A549 (cell line): ENCODE results near the gene DET1.

ENCODE experiments used
- BCL3 ChIP-seq: fragments of >200 bp; sonication (Bioruptor Twin); formaldehyde crosslinking; IDR thresholded peaks from 3 replicates; pipeline ENCODE4 v1.6.1; 2016
- CTCF ChIP-seq: fragments of >200 bp; sonication (Bioruptor Twin); formaldehyde crosslinking; IDR thresholded peaks from 3 replicates; pipeline ENCODE4 v1.5.1; 2016
- JUN ChIP-seq, 2 experiments: fragments of >200 bp; sonication (Bioruptor Twin); formaldehyde crosslinking; IDR thresholded peaks; 2 replicates in 1 of 2; 3 replicates in 1 of 2; pipeline ENCODE4 v1.6.1; 2016 to 2017
- NPAS2 ChIP-seq: fragments of 250-450 bp; sonication (Bioruptor Pico); IDR thresholded peaks from 2 replicates; pipeline ENCODE4 v1.8.0; 2022; ENCODE audit warnings: mild to moderate bottlenecking, moderate library complexity, borderline replicate concordance
- POLR2A ChIP-seq: IDR thresholded peaks from 2 replicates; pipeline ENCODE4 v1.6.1; 2012; ENCODE audit warnings: mild to moderate bottlenecking, low read length

- TF ChIP-seq JUN (IDR thresholded peaks at IDR 0.05): no peak
- no peak for TF ChIP-seq CTCF
- no peak for TF ChIP-seq NPAS2 (CRISPR knock-in tag)
- no peak for TF ChIP-seq BCL3
- no peak for TF ChIP-seq POLR2A
Measured at GRCh38 chr15:88506628-88507027, 39.9 kb downstream of the DET1 start.
